K562 (cell line): ENCODE measurements around the gene SLFN14. TPM values are rescaled to one million over a fixed set of nuclear protein-coding genes. Genes with fewer than 3 reads are reported as not detected.
A peak's percentile ranks its signal among the peaks of the same experiment; 100 is the strongest.

ENCODE experiments used
- ATAC-seq: fragments of 200-7000 bp; cut with Tn5 transposase; 3 replicates; pipeline ENCODE4 v1.9.1; 2020; ENCODE audit warnings: moderate library complexity
- BruUV-seq: library from RNA; stranded (reverse); fragments of 400-500 nt; replicated peaks from 2 replicates; lab custom pipeline; 2021; lab: Mats Ljungman, UMichigan
- CTCF ChIA-PET: fragments of 300-600 bp; formaldehyde crosslinking; extraction: SDS; loops from one replicate; lab custom pipeline; 2021; ENCODE audit warnings: low intra/inter-chr PET ratio; lab: Yijun Ruan, JAX
- POLR2A ChIA-PET: fragments of 300-600, 350-650 bp; sonication (Branson Sonifier 250); formaldehyde crosslinking; extraction: SDS; loops from one replicate; lab custom pipeline; 2021; ENCODE audit warnings: antibody characterized with exemption, inconsistent platforms; lab: Yijun Ruan, JAX
- DNase-seq, 4 experiments: peaks; one replicate each; pipeline versions ENCODE4 v3.0.0 to v3.0.0-alpha.2; 2011 to 2018; ENCODE audit warnings: low spot score in 3 of 4, mixed read lengths in 3 of 4; ENCODE audit errors: extremely low read depth in 1 of 4
- FAIRE-seq: peaks from 2 replicates; lab custom pipeline; 2011; peaks lifted over from hg19 to GRCh38; lab: Jason Lieb, UNC
- H2AFZ ChIP-seq: 2 replicates; pipeline ENCODE4 v1.6.0; 2011; ENCODE audit warnings: low read depth, low read length, control low read depth, inconsistent platforms
- H3K27ac ChIP-seq: fragments of 200-600 bp; 3 replicates; pipeline ENCODE4 v1.8.0; 2011; ENCODE audit warnings: low read depth, mild to moderate bottlenecking, control low read depth, inconsistent platforms, low read length, moderate library complexity, mixed read lengths; ENCODE audit errors: extremely low read depth
- H3K27me3 ChIP-seq, 2 experiments: fragments of 300-600 bp in 1 of 2; 2 replicates in 1 of 2; 3 replicates in 1 of 2; pipeline versions ENCODE4 v1.6.0 to v1.8.0; 2011; ENCODE audit warnings: inconsistent platforms in 2 of 2, low read length in 2 of 2, mild to moderate bottlenecking in 1 of 2, mixed read lengths in 1 of 2, moderate library complexity in 1 of 2; ENCODE audit not compliant: control insufficient read depth in 2 of 2, insufficient read depth in 2 of 2
- H3K36me3 ChIP-seq: fragments of 300-600 bp; 3 replicates; pipeline ENCODE4 v1.8.0; 2011; ENCODE audit warnings: mild to moderate bottlenecking, low read length, inconsistent platforms; ENCODE audit not compliant: control insufficient read depth, insufficient read depth
- H3K4me1 ChIP-seq, 2 experiments: fragments of 200-600 bp in 1 of 2; replicated peaks in 1 of 2; 2 replicates in 1 of 2; 3 replicates in 1 of 2; pipeline versions ENCODE4 v1.5.1 to v1.8.0; 2011; ENCODE audit warnings: inconsistent platforms in 2 of 2, low read length in 2 of 2, mild to moderate bottlenecking in 1 of 2, mixed read lengths in 1 of 2, moderate library complexity in 1 of 2; ENCODE audit not compliant: control insufficient read depth in 2 of 2, insufficient read depth in 2 of 2
- H3K4me2 ChIP-seq: 2 replicates; pipeline ENCODE4 v1.6.1; 2011; ENCODE audit warnings: low read length, control low read depth, inconsistent platforms, mixed read lengths; ENCODE audit not compliant: insufficient read depth
- H3K4me3 ChIP-seq: fragments of 200-600 bp; sonication (generic), shearing (Covaris generic); 2 replicates; pipeline ENCODE4 v1.5.1; 2016; ENCODE audit warnings: control low read depth, inconsistent platforms
- H3K79me2 ChIP-seq: fragments of 200-600 bp; 3 replicates; pipeline ENCODE4 v1.8.0; 2011; ENCODE audit warnings: low read length, inconsistent platforms; ENCODE audit not compliant: control insufficient read depth, insufficient read depth
- H3K9ac ChIP-seq, 2 experiments: 2 replicates each; pipeline versions ENCODE4 v1.6.0 to v1.6.1; 2011; ENCODE audit warnings: low read depth in 2 of 2, low read length in 2 of 2, control low read depth in 1 of 2, inconsistent platforms in 1 of 2, mild to moderate bottlenecking in 1 of 2, mixed read lengths in 1 of 2; ENCODE audit not compliant: insufficient read depth in 1 of 2
- H3K9me1 ChIP-seq: one replicate; pipeline ENCODE4 v1.6.0; 2011; ENCODE audit warnings: inconsistent platforms, mild to moderate bottlenecking, low read length, moderate library complexity; ENCODE audit not compliant: control insufficient read depth, insufficient read depth
- H3K9me3 ChIP-seq: replicated peaks from 2 replicates; pipeline ENCODE4 v1.5.1; 2011; ENCODE audit warnings: low read depth, low read length, inconsistent platforms; ENCODE audit not compliant: control insufficient read depth, insufficient read depth
- H4K20me1 ChIP-seq: replicated peaks from 2 replicates; pipeline ENCODE4 v1.6.1; 2011; ENCODE audit warnings: low read length, inconsistent platforms, mixed read lengths; ENCODE audit not compliant: control insufficient read depth, insufficient read depth
- JUN ChIP-seq, 2 experiments: sonication (generic) in 1 of 2; formaldehyde crosslinking in 1 of 2; IDR thresholded peaks; 2 replicates each; pipeline versions ENCODE4 v1.6.1 to v1.8.0; 2012 to 2022; ENCODE audit warnings: borderline replicate concordance in 2 of 2, mild to moderate bottlenecking in 2 of 2, improper control_type of control experiment in 1 of 2, low read depth in 1 of 2, low read length in 1 of 2, missing genetic modification reagents in 1 of 2
- KLF13 ChIP-seq: fragments of 450-650 bp; IDR thresholded peaks from 2 replicates; pipeline ENCODE4 v1.6.1; 2016; ENCODE audit warnings: missing genetic modification characterization, low read depth, mild to moderate bottlenecking, missing compliant biosample characterization, moderate library complexity, borderline replicate concordance
- MEF2A ChIP-seq: IDR thresholded peaks from 2 replicates; pipeline ENCODE4 v1.6.1; 2011; ENCODE audit warnings: low read depth, mild to moderate bottlenecking, low read length, moderate library complexity; ENCODE audit not compliant: control insufficient read depth
- RAD51 ChIP-seq: fragments of 450-650 bp; IDR thresholded peaks from 2 replicates; pipeline ENCODE4 v1.7.1; 2016; ENCODE audit warnings: low read depth, mild to moderate bottlenecking, borderline replicate concordance
- ZNF431 ChIP-seq: sonication (generic); formaldehyde crosslinking; IDR thresholded peaks from 2 replicates; pipeline ENCODE4 v1.8.0; 2022; ENCODE audit warnings: mild to moderate bottlenecking, missing genetic modification reagents
- in situ Hi-C: fragments of 300-500 bp; cut with MboI; formaldehyde crosslinking; loops from 4 replicates; pipeline ENCODE4 v1.15.0; 2018; ENCODE audit warnings: inconsistent platforms, mixed read lengths
- intact Hi-C: fragments of 100-400 bp; cut with micrococcal nuclease; formaldehyde crosslinking; loops from 2 replicates; pipeline ENCODE4 v1.14.2; 2022
- polyA plus RNA-seq, 8 experiments: library from polyadenylated mRNA; depleted of rRNA in 4 of 8; stranded (reverse) in 5 of 8; unstranded in 3 of 8; fragments of >200 nt; fragmentation: Nextera tagmentation in 2 of 8; fragmentation: Illumina TruSeq in 1 of 8; extraction: Ambion mirVana in 2 of 8; extraction: Trizol in 1 of 8; gene quantifications; 2 replicates each; pipeline versions ENCODE4 v1.2.1 to v1.2.3, GENCODE V29; 2011 to 2014; ENCODE audit warnings: inconsistent platforms in 1 of 8, missing spikeins in 1 of 8
- total RNA-seq, 7 experiments: library from RNA; depleted of rRNA in 6 of 7; stranded (reverse); fragments of >200 nt in 6 of 7; fragmentation: Illumina TruSeq in 2 of 7; extraction: Trizol in 2 of 7; gene quantifications; 2 replicates each; pipeline versions ENCODE4 v1.2.1 to v1.2.3, GENCODE V29; 2011 to 2021; ENCODE audit warnings: low replicate concordance in 1 of 7
- TF ChIP-seq, protein P1 (sequence below): sonication (generic); formaldehyde crosslinking; IDR thresholded peaks from 2 replicates; pipeline ENCODE4 v1.8.0; 2023; ENCODE audit warnings: missing genetic modification reagents, mild to moderate bottlenecking, borderline replicate concordance
- TF ChIP-seq, protein P2 (sequence below): fragments of 450-650 bp; formaldehyde crosslinking; IDR thresholded peaks from 2 replicates; pipeline ENCODE4 v1.4.0; 2020; ENCODE audit warnings: mild to moderate bottlenecking, mixed read lengths
- TF ChIP-seq, protein P3 (sequence below): sonication (generic); formaldehyde crosslinking; IDR thresholded peaks from 2 replicates; pipeline ENCODE4 v1.8.1; 2022; ENCODE audit warnings: missing genetic modification reagents
- TF ChIP-seq, protein P4 (sequence below): fragments of 450-650 bp; formaldehyde crosslinking; IDR thresholded peaks from 2 replicates; pipeline ENCODE4 v1.4.0; 2022; ENCODE audit warnings: mild to moderate bottlenecking, moderate library complexity

SLFN14 gene
- total and polyA plus RNA-seq, 9 of the 15 experiments (the other 6 are each of a cell fraction or from before 2014, with no cell fraction given): 1.3 to 4.3 (median 3.1) TPM

DNA sequence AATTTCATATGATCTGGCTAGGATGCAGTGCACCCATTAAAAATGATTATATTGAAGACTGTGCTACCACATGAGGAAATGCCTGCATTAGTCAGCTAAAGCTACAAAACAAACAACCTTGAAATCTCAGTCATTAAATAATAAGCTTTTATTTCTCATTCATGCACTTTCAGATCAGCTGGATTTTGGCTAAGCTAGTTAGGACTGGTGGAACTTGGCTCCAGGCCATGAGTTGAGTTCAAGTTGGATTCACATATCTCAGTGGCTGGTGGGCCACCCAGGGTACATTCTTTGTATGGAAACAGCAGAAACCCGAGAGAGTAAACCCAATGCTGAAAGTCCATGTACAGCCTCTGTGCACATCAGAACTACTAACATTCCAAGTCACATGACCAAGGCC is 16.8 kb downstream of the SLFN14 start (continued):
- TF ChIP-seq, protein P1, sequence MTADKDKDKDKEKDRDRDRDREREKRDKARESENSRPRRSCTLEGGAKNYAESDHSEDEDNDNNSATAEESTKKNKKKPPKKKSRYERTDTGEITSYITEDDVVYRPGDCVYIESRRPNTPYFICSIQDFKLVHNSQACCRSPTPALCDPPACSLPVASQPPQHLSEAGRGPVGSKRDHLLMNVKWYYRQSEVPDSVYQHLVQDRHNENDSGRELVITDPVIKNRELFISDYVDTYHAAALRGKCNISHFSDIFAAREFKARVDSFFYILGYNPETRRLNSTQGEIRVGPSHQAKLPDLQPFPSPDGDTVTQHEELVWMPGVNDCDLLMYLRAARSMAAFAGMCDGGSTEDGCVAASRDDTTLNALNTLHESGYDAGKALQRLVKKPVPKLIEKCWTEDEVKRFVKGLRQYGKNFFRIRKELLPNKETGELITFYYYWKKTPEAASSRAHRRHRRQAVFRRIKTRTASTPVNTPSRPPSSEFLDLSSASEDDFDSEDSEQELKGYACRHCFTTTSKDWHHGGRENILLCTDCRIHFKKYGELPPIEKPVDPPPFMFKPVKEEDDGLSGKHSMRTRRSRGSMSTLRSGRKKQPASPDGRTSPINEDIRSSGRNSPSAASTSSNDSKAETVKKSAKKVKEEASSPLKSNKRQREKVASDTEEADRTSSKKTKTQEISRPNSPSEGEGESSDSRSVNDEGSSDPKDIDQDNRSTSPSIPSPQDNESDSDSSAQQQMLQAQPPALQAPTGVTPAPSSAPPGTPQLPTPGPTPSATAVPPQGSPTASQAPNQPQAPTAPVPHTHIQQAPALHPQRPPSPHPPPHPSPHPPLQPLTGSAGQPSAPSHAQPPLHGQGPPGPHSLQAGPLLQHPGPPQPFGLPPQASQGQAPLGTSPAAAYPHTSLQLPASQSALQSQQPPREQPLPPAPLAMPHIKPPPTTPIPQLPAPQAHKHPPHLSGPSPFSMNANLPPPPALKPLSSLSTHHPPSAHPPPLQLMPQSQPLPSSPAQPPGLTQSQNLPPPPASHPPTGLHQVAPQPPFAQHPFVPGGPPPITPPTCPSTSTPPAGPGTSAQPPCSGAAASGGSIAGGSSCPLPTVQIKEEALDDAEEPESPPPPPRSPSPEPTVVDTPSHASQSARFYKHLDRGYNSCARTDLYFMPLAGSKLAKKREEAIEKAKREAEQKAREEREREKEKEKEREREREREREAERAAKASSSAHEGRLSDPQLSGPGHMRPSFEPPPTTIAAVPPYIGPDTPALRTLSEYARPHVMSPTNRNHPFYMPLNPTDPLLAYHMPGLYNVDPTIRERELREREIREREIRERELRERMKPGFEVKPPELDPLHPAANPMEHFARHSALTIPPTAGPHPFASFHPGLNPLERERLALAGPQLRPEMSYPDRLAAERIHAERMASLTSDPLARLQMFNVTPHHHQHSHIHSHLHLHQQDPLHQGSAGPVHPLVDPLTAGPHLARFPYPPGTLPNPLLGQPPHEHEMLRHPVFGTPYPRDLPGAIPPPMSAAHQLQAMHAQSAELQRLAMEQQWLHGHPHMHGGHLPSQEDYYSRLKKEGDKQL: no peak
- TF ChIP-seq, protein P2, sequence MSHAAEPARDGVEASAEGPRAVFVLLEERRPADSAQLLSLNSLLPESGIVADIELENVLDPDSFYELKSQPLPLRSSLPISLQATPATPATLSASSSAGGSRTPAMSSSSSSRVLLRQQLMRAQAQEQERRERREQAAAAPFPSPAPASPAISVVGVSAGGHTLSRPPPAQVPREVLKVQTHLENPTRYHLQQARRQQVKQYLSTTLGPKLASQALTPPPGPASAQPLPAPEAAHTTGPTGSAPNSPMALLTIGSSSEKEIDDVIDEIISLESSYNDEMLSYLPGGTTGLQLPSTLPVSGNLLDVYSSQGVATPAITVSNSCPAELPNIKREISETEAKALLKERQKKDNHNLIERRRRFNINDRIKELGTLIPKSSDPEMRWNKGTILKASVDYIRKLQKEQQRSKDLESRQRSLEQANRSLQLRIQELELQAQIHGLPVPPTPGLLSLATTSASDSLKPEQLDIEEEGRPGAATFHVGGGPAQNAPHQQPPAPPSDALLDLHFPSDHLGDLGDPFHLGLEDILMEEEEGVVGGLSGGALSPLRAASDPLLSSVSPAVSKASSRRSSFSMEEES (CRISPR knock-in tag): peak; percentile 68
- TF ChIP-seq, all 486 proteins: peak for 3

DNA sequence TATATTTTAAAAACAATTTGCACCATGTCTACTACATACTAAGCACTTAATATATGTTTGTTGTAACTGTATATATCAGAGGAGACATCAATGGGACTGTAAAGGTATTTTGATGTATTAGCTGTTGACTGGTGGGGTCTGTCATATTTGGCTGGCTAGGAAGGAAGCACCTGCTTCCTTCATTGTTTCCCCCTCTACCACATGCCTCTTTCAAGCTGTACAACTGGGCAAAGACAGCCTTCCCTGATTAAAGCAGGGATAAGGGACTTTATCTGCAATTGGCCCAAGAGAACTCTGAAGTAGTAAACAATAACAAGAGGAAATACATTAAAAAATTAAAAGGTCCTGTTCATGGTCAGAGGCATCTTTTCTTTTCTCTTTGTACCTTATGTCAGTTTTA is 17.6 kb downstream of the SLFN14 start:
- Histone ChIP-seq H3K4me3 (no peak overlapping the region), H3K9me1 (no peaks in the 10 kb centered on the region), H3K4me2 (no peak overlapping the region), H3K27ac (no peak overlapping the region), H3K79me2 (no peaks in the 10 kb centered on the region), H3K9ac (no peak overlapping the region), H4K20me1 (no peaks in the 10 kb centered on the region), H3K27me3 (no peaks in the 10 kb centered on the region), H3K9me3 (no peaks in the 10 kb centered on the region), H3K4me1 (peaks cover 10 to 24% of the 10 kb centered on the region in 2 experiments; a peak in 3 of 5 replicates), H2AFZ (no peak overlapping the region), H3K36me3 (no peaks in the 10 kb centered on the region)
- BruUV-seq: no TSS peak
- no peak for DNase-seq
- no peak for FAIRE-seq
- ATAC-seq: no peak
- intact Hi-C loops: no loop called here
- CTCF ChIA-PET: no interaction called here
- POLR2A ChIA-PET: interaction anchor here (0.8 to 2.5 kb wide), 3 partner anchors 9 to 308 kb away, joined by 3 to 14 read pairs (median 7); no protein-coding TSS in a partner anchor
- in situ Hi-C loops: no loop called here
- TF ChIP-seq MEF2A (no peak), KLF13 (no peak), RAD51 (no peak), ZNF431 (CRISPR knock-in tag) (no peak), JUN (IDR thresholded peaks at IDR 0.05; ENCODE audit: borderline replicate concordance, low read depth, low read length) (no peak), JUN (CRISPR knock-in tag; IDR thresholded peaks at IDR 0.05; ENCODE audit: borderline replicate concordance) (no peak)
- TF ChIP-seq, protein P3, sequence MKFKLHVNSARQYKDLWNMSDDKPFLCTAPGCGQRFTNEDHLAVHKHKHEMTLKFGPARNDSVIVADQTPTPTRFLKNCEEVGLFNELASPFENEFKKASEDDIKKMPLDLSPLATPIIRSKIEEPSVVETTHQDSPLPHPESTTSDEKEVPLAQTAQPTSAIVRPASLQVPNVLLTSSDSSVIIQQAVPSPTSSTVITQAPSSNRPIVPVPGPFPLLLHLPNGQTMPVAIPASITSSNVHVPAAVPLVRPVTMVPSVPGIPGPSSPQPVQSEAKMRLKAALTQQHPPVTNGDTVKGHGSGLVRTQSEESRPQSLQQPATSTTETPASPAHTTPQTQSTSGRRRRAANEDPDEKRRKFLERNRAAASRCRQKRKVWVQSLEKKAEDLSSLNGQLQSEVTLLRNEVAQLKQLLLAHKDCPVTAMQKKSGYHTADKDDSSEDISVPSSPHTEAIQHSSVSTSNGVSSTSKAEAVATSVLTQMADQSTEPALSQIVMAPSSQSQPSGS (CRISPR knock-in tag): no peak
- TF ChIP-seq, protein P4, sequence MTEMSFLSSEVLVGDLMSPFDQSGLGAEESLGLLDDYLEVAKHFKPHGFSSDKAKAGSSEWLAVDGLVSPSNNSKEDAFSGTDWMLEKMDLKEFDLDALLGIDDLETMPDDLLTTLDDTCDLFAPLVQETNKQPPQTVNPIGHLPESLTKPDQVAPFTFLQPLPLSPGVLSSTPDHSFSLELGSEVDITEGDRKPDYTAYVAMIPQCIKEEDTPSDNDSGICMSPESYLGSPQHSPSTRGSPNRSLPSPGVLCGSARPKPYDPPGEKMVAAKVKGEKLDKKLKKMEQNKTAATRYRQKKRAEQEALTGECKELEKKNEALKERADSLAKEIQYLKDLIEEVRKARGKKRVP (CRISPR knock-in tag): no peak
